Bone marrow (tissue), 2 donors: Measurements from ENCODE around the gene SERPINH1.

Experiments used
- DNase-seq, 2 donors: peaks; one replicate each; lab custom pipeline; 2025; lab: John Stamatoyannopoulos, UW

The SERPINH1 gene

GRCh38 chr11:75562048-75562835 lies at the start of gene SERPINH1:
TSS of gene SERPINH1 (plus strand) at chr11:75562253. CDS start at chr11:75566350, 4,097 bp downstream.
- DNase-seq, result peak; percentile 52 to 54

- no peak for DNase-seq
Observed at GRCh38 chr11:75513250-75513649, 48.8 kb upstream of the SERPINH1 start.

- DNase-seq, result no peak
Observed at GRCh38 chr11:75514596-75514995, 47.5 kb upstream of the SERPINH1 start.

- DNase-seq, result no peak
Observed at GRCh38 chr11:75516140-75516539, 45.9 kb upstream of the SERPINH1 start.

- no peak for DNase-seq
Observed at GRCh38 chr11:75516886-75517285, 45.2 kb upstream of the SERPINH1 start.

GRCh38 chr11:75518204-75518549 lies 43.9 kb upstream of the SERPINH1 start:
- DNase-seq, result no peak

GRCh38 chr11:75518771-75519653 lies 43.0 kb upstream of the SERPINH1 start:
- DNase-seq, result no peak

- DNase-seq, result no peak
Observed at GRCh38 chr11:75520688-75521087, 41.4 kb upstream of the SERPINH1 start.

- no peak for DNase-seq
Observed at GRCh38 chr11:75522286-75523044, 39.6 kb upstream of the SERPINH1 start.

- DNase-seq, result no peak
Observed at GRCh38 chr11:75523189-75523588, 38.9 kb upstream of the SERPINH1 start.

- DNase-seq, result no peak
Observed at GRCh38 chr11:75523811-75524664, 38.0 kb upstream of the SERPINH1 start.

- no peak for DNase-seq
Observed at GRCh38 chr11:75524665-75525432, 37.2 kb upstream of the SERPINH1 start.

GRCh38 chr11:75525433-75526191 lies 36.4 kb upstream of the SERPINH1 start, which contains the start of gene GDPD5:
TSS of gene GDPD5 (minus strand) at chr11:75525941. CDS start at chr11:75477735, 48,206 bp downstream.
- DNase-seq, result peak; percentile 55 to 61

GRCh38 chr11:75526192-75526541 lies 35.9 kb upstream of the SERPINH1 start:
- no peak for DNase-seq

- no peak for DNase-seq
Observed at GRCh38 chr11:75527130-75527529, 34.9 kb upstream of the SERPINH1 start.

GRCh38 chr11:75527938-75528735 lies 33.9 kb upstream of the SERPINH1 start:
- DNase-seq, result no peak

GRCh38 chr11:75530577-75530976 lies 31.5 kb upstream of the SERPINH1 start:
- no peak for DNase-seq

- no peak for DNase-seq
Observed at GRCh38 chr11:75531325-75531724, 30.7 kb upstream of the SERPINH1 start.
